ENCODE measurements around the gene F8. TPM values are rescaled to one million over a fixed set of nuclear protein-coding genes. Genes with fewer than 3 reads are reported as not detected.

Gene F8
- total RNA-seq, 2 donors from 2014 or later = 5.5 to 6.0 TPM

DNA sequence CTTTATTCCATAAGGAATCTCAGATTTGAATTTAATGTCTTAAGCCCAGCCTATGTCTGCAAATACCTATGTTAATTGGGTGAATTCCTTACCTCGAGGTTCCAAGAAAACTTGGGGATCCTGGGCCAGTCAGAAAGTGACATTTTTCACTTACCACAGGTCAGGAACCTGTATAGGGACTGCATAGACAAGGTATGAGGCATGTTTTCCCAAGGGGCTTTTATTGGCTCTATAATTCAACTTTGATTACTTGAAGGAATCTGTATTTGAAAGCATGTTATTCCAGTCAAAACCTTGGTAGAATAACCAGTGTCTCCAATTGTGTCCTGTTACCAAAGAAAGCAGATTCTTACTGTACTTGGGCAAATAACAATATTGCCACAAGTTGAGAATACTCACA lies 208.7 kb downstream of the F8 start:
- no peaks in the 10 kb centered on the region for H3K4me1 Mint-ChIP-seq
- WGBS, 2 experiments (ENCODE audit: insufficient coverage in 1 of 2, insufficient read length in 1 of 2) = 17 to 33% methylated on average over 1 of the region's 1 CpG
- no peaks in the 10 kb centered on the region for H3K9me3 ChIP-seq (ENCODE audit: control insufficient read depth, low read length)
- no peaks in the 10 kb centered on the region for H3K27me3 ChIP-seq (ENCODE audit: control insufficient read depth, insufficient read depth, low read length, poor library complexity, severe bottlenecking)
- DNase-seq = no peak
- TF ChIP-seq CTCF (conservative IDR thresholded peaks at IDR 0.05) = no peak
- no peak overlapping the region for H3K27ac ChIP-seq (ENCODE audit: low read depth, low read length)
- no peak overlapping the region for H3K9ac ChIP-seq (ENCODE audit: extremely low read depth, low read length, poor library complexity, severe bottlenecking)
- no peaks in the 10 kb centered on the region for H3K4me1 ChIP-seq (ENCODE audit: control insufficient read depth, insufficient read depth, low read length)
- no peak overlapping the region for H3K4me3 ChIP-seq (ENCODE audit: low read length)
- no peak overlapping the region for H3K4me3 Mint-ChIP-seq
- no peaks in the 10 kb centered on the region for H3K36me3 ChIP-seq (ENCODE audit: control insufficient read depth, insufficient read depth, low read length)
- no peaks in the 10 kb centered on the region for H3K27me3 Mint-ChIP-seq (ENCODE audit: insufficient read depth)
- H3K9me3 Mint-ChIP-seq = peaks cover 36% of the 10 kb centered on the region
- H3K36me3 Mint-ChIP-seq (ENCODE audit: low read depth) = peaks cover 2% of the 10 kb centered on the region
- H3K27ac Mint-ChIP-seq = no peak overlapping the region

GRCh38 chrX:154812341-154813101 lies 210.0 kb downstream of the F8 start:
- Histone ChIP-seq H3K27me3 (ENCODE audit: control insufficient read depth, insufficient read depth, low read length, poor library complexity, severe bottlenecking) (no peaks in the 10 kb centered on the region), H3K27ac (ENCODE audit: low read depth, low read length) (no peak overlapping the region), H3K4me3 (ENCODE audit: low read length) (no peak overlapping the region), H3K9ac (ENCODE audit: extremely low read depth, low read length, poor library complexity, severe bottlenecking) (no peak overlapping the region), H3K9me3 (ENCODE audit: control insufficient read depth, low read length) (peaks cover under 1% of the 10 kb centered on the region), H3K36me3 (ENCODE audit: control insufficient read depth, insufficient read depth, low read length) (no peaks in the 10 kb centered on the region), H3K4me1 (ENCODE audit: control insufficient read depth, insufficient read depth, low read length) (no peaks in the 10 kb centered on the region)
- Mint-ChIP-seq H3K36me3 (ENCODE audit: low read depth) (peaks cover 2% of the 10 kb centered on the region), H3K9me3 (peaks cover 44% of the 10 kb centered on the region), H3K27me3 (ENCODE audit: insufficient read depth) (no peaks in the 10 kb centered on the region), H3K27ac (no peak overlapping the region), H3K4me1 (no peaks in the 10 kb centered on the region), H3K4me3 (no peak overlapping the region)
- no peak for TF ChIP-seq CTCF (conservative IDR thresholded peaks at IDR 0.05)
- no peak for DNase-seq
- WGBS, 2 experiments (ENCODE audit: insufficient coverage in 1 of 2, insufficient read length in 1 of 2) = 85% methylated on average over 2 of the region's 2 CpGs; no CpG with 5 or more reads in 1 of the 2 experiments

DNA sequence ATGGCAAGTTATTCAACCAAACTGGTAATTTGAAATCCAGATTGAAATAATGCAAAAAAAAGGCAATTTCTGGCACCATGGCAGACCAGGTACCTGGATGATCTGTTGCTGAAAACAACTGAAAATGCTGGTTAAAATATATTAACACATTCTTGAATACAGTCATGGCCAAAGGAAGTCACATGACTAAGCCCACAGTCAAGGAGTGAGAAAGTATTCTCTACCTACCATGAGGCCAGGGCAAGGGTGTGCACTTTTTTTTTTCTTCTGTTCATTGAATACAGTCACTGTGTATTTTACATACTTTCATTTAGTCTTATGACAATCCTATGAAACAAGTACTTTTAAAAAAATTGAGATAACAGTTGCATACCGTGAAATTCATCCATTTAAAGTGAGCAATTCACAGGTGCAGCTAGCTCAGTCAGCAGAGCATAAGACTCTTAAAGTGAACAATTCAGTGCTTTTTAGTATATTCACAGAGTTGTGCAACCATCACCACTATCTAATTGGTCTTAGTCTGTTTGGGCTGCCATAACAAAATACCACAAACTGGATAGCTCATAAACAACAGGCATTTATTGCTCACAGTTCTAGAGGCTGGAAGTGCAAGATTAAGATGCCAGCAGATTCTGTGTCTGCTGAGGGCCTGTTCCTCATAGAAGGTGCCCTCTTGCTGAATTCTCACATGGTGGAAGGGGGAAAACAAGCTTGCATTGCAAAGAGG lies 212.4 kb downstream of the F8 start:
- no peak for TF ChIP-seq CTCF (conservative IDR thresholded peaks at IDR 0.05)
- no peak for DNase-seq
- Mint-ChIP-seq H3K36me3 (ENCODE audit: low read depth) (no peaks in the 10 kb centered on the region), H3K4me1 (peaks cover 5% of the 10 kb centered on the region), H3K4me3 (no peak overlapping the region), H3K27ac (no peak overlapping the region), H3K9me3 (peaks cover 49% of the 10 kb centered on the region), H3K27me3 (ENCODE audit: insufficient read depth) (no peaks in the 10 kb centered on the region)
- Histone ChIP-seq H3K36me3 (ENCODE audit: control insufficient read depth, insufficient read depth, low read length) (no peaks in the 10 kb centered on the region), H3K27ac (ENCODE audit: low read depth, low read length) (no peak overlapping the region), H3K4me3 (ENCODE audit: low read length) (no peak overlapping the region), H3K4me1 (ENCODE audit: control insufficient read depth, insufficient read depth, low read length) (no peaks in the 10 kb centered on the region), H3K9ac (ENCODE audit: extremely low read depth, low read length, poor library complexity, severe bottlenecking) (no peak overlapping the region), H3K27me3 (ENCODE audit: control insufficient read depth, insufficient read depth, low read length, poor library complexity, severe bottlenecking) (no peaks in the 10 kb centered on the region), H3K9me3 (ENCODE audit: control insufficient read depth, low read length) (peaks cover 11% of the 10 kb centered on the region)
- 100% methylated on average over 1 of the region's 1 CpG; no CpG with 5 or more reads in 1 of the 2 experiments for WGBS, 2 experiments (ENCODE audit: insufficient coverage in 1 of 2, insufficient read length in 1 of 2)
